RWPE1 (cell line): Measurements from ENCODE around the gene MAGEA1.

Experiments
- CTCF ChIA-PET: fragments of 350-600 bp; sonication (Branson Sonifier 250); formaldehyde crosslinking; extraction: SDS; loops from one replicate; lab custom pipeline; 2021; lab: Yijun Ruan, JAX
- POLR2A ChIA-PET: fragments of 400-600 bp; formaldehyde crosslinking; extraction: SDS; loops from one replicate; lab custom pipeline; 2020; ENCODE audit warnings: antibody characterized with exemption; ENCODE audit not compliant: low non-redundant PET; lab: Yijun Ruan, JAX
- DNase-seq: peaks from one replicate; pipeline ENCODE4 v3.0.0; 2012; ENCODE audit warnings: low spot score
- H3K27ac ChIP-seq: fragments of 450-650 bp; 2 replicates; pipeline ENCODE4 v1.5.1; 2017
- CTCF ChIP-seq: fragments of 450-650 bp; conservative IDR thresholded peaks from 2 replicates; pipeline ENCODE4 v1.5.1; 2017; ENCODE audit warnings: low read depth, mild to moderate bottlenecking

MAGEA1 gene

GRCh38 chrX:153209347-153209746 is 30.3 kb downstream of the MAGEA1 start:
- H3K27ac ChIP-seq = no peak overlapping the region
- ChIA-PET POLR2A (no interaction called here), CTCF (no interaction called here)
- TF ChIP-seq CTCF = no peak
- no peak for DNase-seq

GRCh38 chrX:153214934-153215333 is 35.9 kb downstream of the MAGEA1 start:
- POLR2A ChIA-PET = no interaction called here
- CTCF ChIA-PET = no interaction called here
- no peak for DNase-seq
- no peak for TF ChIP-seq CTCF
- no peak overlapping the region for H3K27ac ChIP-seq

- ChIA-PET CTCF (no interaction called here), POLR2A (no interaction called here)
- no peak for TF ChIP-seq CTCF
- no peak for DNase-seq
- H3K27ac ChIP-seq = no peak overlapping the region
These were observed 37.8 kb downstream of the MAGEA1 start for GRCh38 chrX:153216926-153217325.

- POLR2A ChIA-PET = no interaction called here
- no peak for DNase-seq
- H3K27ac ChIP-seq = 0 out of 2 replicates have a peak overlapping the region, but pooled peaks have one; percentile 11
- CTCF ChIA-PET = no interaction called here
- TF ChIP-seq CTCF = no peak
These were observed 46.5 kb downstream of the MAGEA1 start for GRCh38 chrX:153225438-153226098.

- DNase-seq = peak; percentile 87
- TF ChIP-seq CTCF = no peak
- ChIA-PET CTCF (no interaction called here), POLR2A (no interaction called here)
- H3K27ac ChIP-seq = peak overlapping the region; percentile 54; the same call in 1 of the 2 replicates
These were observed 47.5 kb downstream of the MAGEA1 start for GRCh38 chrX:153226344-153227185.
